HTR-8/SVneo (cell line): Measurements from ENCODE around the gene TMEM131L.

Source experiments
- DNase-seq: peaks from one replicate; pipeline ENCODE4 v3.0.0; 2011; ENCODE audit warnings: low spot score, mixed read lengths; ENCODE audit not compliant: insufficient read length
- FAIRE-seq: peaks from 2 replicates; lab custom pipeline; 2011; peaks lifted over from hg19 to GRCh38; lab: Jason Lieb, UNC

The TMEM131L gene

GRCh38 chr4:153637201-153637600, 171.0 kb downstream of the TMEM131L start:
- DNase-seq (no peak), FAIRE-seq (no peak)

DNA sequence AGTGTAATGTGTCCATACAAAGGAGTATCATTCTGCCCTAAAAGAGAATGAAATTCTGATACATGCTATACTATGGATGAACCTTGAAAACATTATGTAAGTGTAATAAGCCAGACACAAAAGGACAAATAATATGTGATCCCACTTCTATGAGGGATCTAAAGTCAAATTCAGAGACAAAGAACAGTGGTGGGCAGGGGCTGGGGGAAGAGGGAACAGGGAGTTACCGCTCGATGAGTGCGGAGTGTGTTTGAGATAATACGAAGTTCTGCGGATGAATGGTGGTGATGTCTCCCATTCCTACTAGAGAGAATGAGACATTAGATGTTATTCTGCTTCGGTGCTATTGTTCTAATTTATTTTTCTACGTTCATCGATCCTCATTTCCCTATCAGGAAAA, 171.9 kb downstream of the TMEM131L start:
- FAIRE-seq (no peak), DNase-seq (no peak)

DNA sequence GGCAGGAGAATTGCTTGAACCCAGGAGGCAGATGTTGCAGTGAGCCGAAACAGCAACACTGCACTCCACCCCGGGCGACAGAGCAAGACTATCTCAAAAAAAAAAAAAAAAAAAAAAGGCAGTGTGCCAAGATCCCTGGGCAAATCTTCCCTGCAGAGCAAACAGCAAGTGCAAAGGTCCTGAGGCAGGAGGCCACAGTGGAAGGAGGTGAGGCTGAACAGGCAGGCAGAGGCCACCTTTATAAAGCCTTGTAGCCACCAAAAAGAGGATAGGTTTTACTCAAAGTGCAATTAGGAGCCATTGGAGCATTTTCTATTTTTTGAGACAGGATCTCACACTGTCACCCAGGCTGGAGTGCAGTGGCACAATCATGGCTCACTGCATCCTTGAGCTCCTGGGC, 172.8 kb downstream of the TMEM131L start:
- DNase-seq (no peak), FAIRE-seq (no peak)

- no peak for FAIRE-seq
- DNase-seq: no peak
These were observed 174.0 kb downstream of the TMEM131L start for GRCh38 chr4:153639833-153640802.

- DNase-seq: no peak
- FAIRE-seq: no peak
These were observed 175.4 kb downstream of the TMEM131L start for GRCh38 chr4:153641532-153641931.

GRCh38 chr4:153643406-153644383, 177.5 kb downstream of the TMEM131L start:
- peak; percentile 73 for DNase-seq
- FAIRE-seq: no peak

- FAIRE-seq: no peak
- DNase-seq: no peak
These were observed 179.0 kb downstream of the TMEM131L start for GRCh38 chr4:153645183-153645582.

DNA sequence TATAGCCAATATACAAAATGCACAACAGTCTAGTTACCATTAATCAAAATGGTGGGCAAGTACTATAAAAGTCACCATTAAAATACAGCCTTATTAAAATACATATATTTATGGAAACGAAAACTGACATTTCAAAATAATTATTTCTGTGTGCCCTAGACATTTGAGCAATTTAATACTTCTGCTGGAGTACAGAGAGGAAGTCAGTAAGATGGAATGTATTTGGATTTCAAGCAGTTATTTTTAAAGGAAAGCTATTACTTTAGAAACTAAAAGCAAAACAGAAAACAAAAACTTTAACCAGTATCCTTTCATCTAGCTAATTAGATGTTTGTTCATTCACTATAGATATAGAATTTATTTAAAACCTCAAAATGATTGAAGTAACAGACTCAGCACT, 180.1 kb downstream of the TMEM131L start:
- no peak for DNase-seq
- FAIRE-seq: no peak

DNA sequence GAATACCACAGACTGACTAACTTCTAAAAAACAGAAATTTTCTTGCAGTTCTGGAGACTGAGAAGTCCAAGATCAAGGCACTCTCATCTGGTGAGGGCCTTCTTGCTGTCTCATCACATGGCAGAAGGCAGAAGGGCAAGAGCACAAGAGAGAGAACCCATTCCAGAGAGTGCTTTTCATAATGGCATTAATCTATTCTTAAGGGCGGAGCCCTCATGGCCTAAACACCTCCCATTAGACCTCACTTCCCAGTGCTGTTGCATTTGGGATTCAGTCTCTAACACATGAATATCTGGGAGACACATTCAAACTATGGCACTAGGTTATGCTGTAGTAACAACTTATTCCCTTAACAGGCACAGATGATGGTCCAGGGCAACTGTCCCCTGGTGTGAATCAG, 180.8 kb downstream of the TMEM131L start:
- FAIRE-seq (no peak), DNase-seq (no peak)

DNA sequence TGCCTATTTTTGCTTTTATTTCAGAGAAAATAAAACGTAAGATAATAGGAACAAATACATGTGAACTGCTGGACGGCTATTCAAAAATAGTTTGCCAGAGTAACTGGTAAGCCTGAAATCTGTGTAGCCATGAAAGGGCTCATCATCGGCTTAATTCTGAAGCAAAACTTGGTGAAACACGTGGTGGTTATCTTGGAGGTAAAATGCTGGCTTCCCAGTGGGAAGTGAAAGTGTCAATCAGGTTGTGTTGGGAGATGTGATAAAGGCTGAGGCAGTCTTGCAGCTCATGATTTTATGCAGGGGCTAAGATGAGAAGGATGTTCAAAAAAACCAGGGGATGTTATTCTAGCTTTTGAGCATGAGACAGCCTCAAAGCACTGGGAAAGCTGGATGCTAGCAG, 181.8 kb downstream of the TMEM131L start:
- no peak for DNase-seq
- no peak for FAIRE-seq

GRCh38 chr4:153649572-153649991, 183.4 kb downstream of the TMEM131L start:
- no peak for DNase-seq
- FAIRE-seq: no peak

GRCh38 chr4:153651116-153651515, 185.0 kb downstream of the TMEM131L start:
- DNase-seq (no peak), FAIRE-seq (no peak)

GRCh38 chr4:153651587-153651986, 185.4 kb downstream of the TMEM131L start:
- peak; percentile 4 for FAIRE-seq
- no peak for DNase-seq

- FAIRE-seq: peak; percentile 40
- no peak for DNase-seq
These were observed 186.1 kb downstream of the TMEM131L start for GRCh38 chr4:153652051-153652784.

DNA sequence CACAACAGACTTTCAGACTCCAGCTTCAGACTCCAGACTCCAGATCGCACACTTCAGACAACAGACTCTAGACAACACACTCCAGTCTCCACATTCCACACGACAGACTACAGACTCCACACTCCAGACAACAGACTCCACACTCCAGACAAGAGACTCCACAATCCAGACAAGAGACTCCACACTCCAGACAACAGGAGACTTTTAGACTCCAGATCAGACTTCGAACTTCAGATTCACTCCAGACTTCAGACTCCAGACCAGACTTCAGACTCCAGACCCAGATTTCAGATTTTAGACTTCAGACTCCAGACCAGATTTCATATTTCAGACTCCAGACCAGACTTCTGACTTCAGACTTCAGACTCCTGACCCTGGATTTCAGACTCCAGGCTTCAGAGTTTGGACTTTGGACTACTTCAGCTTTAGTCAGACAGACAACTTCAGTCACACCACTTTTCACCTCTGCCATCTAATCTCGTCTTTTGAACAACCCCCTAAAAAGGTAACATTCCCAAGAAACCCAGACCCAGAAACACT, 188.9 kb downstream of the TMEM131L start:
- DNase-seq (no peak), FAIRE-seq (no peak)

- FAIRE-seq: no peak
- DNase-seq: no peak
These were observed 189.8 kb downstream of the TMEM131L start for GRCh38 chr4:153655928-153656327.

DNA sequence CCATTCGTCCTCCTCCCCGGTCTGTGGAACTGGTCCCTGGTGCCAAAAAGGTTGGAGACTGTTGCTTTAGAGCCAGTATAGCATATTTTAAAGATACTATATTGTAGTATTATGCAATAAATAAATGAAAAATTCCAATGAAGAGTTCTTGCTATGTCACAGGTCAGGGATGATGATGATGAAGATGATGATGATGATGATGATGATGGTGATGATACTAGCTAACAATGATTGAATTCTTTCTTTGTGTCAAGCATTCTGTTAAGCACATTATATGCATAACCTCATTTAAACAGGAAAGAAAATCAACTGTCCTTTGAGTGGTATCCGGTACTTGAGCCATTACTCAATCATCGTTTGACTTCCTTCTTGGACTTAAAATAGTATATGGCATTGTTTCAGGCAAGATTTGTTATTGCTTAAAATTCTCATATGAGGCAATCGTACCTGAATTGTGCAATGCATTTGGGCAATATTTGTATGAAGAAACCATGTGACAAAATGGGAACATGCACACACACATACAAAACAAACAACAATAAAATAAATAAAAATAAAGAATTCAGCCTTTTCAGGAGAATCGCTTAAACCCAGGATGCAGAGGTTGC, 195.2 kb downstream of the TMEM131L start:
- FAIRE-seq: no peak
- no peak for DNase-seq

GRCh38 chr4:153661908-153662307, 195.7 kb downstream of the TMEM131L start:
- DNase-seq: no peak
- no peak for FAIRE-seq

DNA sequence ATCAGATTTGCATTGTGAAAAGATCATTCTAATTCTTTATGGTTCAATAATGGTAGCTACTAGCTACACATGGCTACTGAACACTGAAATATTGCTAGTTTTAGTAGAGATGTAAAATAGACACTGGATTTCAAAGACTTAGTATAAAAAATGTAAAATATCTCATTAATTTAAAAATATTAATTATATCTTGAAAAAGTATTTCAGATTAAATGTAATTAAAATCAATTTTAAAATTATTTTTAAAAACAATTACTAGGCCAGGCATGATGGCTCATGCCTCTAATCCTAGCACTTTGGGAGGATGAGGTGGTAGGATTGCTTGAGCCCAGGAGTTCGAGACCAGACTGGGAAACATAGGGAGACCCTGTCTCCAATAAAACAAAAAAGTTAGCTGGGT, 197.5 kb downstream of the TMEM131L start:
- DNase-seq (no peak), FAIRE-seq (peak; percentile 9)
